Measurements from ENCODE around the gene LRRC8B.
"Not testable (repeated sequence)": the region's sequence is repeated elsewhere in the genome, so short reads cannot be mapped to it uniquely, and the experiment has no call there.

LRRC8B gene

GRCh38 chr1:89524369-89525168, at the start of gene LRRC8B:
LRRC8B (plus strand) TSS chr1:89524829; CDS start chr1:89582651, 57,822 bp downstream.
- peak; percentile 93 for DNase-seq

GRCh38 chr1:89475269-89475668, 49.4 kb upstream of the LRRC8B start:
- DNase-seq = no peak

- DNase-seq = no peak
Measured at GRCh38 chr1:89476072-89476471, 48.6 kb upstream of the LRRC8B start.

GRCh38 chr1:89483010-89483756, 41.4 kb upstream of the LRRC8B start:
- DNase-seq = peak; percentile 95

DNA sequence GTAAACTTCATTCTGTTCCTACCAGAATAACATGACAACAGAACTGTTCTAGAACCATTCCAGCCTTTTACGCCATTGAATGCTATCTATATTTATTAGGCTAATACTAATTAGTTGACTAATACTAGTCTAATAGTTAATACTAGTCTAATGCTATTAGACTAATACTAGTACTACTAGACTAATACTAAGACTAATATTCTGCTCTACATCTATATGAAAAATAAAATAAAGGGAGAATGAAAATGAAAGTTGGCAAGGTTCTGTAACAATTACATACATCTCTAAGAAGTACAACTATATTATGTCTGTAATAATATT, 40.9 kb upstream of the LRRC8B start:
- DNase-seq = no peak

DNA sequence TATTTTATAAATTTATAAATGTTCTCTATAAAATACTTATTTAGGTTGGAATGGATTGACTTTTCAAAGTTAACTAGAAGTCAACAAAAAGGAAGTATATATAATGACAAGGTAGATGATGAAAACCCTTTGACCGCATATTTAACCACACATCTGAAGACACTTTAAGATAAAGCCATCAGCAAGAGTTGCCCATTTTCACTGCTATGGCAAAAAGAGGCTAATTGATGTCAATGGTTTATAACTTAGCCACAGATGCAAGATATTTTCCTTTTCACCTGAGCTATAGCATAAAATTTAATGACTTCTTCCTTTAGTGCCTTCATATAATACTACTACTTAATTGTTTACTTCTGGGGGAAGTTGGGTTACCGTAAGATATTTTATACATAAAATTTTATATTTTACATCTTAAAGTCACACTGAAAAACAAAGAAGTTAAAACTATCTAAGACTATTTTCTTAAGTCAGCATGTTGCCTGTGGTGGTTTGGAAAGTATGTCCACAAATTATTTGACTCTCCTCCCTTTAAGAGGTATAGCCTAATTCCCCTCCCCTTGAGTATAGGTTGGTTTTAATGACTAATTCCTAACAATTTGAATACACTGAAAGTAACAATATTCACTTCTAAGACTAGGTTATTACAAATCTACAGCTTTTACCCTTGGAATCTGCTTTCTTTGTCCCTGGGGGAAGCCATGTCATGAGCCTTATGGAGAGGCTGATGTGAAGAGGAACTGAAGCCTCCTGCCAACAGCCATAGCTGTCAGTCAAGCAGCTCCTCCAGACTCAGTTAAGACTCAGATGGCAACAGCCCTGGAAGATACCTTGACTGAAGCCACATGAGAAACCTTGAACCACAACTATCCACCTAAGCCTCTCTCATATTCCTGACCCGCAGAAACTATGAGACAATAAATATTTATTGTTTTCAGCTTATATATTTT, 40.3 kb upstream of the LRRC8B start:
- no peak for DNase-seq

GRCh38 chr1:89487972-89488371, 36.7 kb upstream of the LRRC8B start:
- DNase-seq = no peak

- no peak for DNase-seq
Measured at GRCh38 chr1:89489047-89489729, 35.4 kb upstream of the LRRC8B start.

GRCh38 chr1:89490389-89490788, 34.2 kb upstream of the LRRC8B start:
- no peak for DNase-seq

GRCh38 chr1:89499320-89499719, 25.3 kb upstream of the LRRC8B start:
- no peak for DNase-seq

GRCh38 chr1:89502042-89502441, 22.6 kb upstream of the LRRC8B start:
- no peak for DNase-seq

DNA sequence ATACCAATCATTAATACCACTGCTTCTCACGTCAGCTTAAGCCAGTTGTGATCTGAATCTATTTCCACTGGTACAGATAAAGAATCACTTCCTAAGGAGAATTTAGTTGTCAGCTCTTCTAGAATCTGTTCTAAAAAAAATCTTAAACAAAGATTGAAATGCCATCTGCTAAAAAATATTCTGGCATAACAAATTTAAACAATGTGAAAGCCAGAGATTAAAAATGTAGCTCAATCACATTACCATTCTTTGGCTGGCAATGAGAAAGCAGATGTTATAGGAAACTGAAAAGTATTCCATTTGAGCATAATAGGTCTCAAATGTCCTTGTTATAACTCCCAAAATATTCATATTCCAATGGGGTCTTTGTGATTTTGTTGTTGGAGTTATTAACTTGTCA, 21.7 kb upstream of the LRRC8B start:
- DNase-seq = no peak

DNA sequence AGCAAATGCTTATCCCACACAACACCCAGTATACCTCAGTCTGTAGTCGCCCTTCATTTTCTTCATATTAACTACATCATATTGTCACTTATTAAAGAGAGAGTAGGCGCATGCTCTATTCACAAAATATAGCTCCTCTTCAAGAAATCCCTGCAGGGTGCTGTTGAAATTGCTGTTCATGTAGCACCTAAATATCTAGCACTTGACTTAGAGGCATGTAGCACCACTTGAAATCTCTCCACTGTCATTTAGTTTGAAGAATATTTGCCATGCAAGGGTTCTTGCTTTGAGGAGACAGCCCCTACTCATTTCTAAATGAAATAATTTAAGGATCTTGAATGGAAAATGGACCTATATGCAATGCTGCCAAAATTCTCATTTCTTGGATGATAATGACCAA, 20.9 kb upstream of the LRRC8B start:
- DNase-seq = no peak

DNA sequence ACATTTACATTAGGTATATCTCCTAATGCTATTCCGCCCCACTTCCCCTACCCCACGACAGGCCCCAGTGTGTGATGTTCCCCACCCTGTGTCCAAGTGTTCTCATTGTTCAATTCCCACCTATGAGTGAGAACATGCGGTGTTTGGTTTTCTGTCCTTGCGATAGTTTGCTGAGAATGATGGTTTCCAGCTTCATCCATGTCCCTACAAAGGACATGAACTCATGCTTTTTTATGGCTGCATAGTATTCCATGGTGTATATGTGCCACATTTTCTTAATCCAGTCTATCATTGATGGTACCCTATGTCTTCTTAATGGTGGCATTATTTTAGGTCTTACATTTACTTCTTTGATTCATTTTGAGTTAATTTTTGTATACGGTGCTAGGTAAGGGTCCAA, 14.6 kb upstream of the LRRC8B start:
- DNase-seq = not testable (repeated sequence)

GRCh38 chr1:89512996-89513720, 11.5 kb upstream of the LRRC8B start:
- DNase-seq = no peak

DNA sequence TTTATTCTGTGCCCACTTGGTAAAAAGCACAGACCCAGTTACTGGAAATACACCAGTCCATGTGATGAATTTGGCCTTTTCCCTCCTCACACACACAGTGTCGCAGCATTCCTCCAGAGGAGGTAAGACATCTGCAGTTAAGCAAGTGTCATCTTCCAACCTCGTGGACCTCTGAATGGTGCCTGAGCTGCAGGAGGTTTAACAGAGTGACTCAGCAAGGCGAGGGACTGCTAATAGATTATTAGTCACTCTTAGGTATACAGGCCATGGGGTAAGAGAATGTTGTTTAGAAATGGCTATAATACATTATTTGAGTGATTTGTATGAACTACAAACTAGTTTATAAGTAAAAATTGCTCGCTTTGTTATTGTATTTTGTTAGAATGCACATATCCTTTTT, 8.6 kb upstream of the LRRC8B start:
- DNase-seq = no peak

GRCh38 chr1:89518221-89518631, 6.4 kb upstream of the LRRC8B start:
- no peak for DNase-seq

- no peak for DNase-seq
Measured at GRCh38 chr1:89519779-89520358, 4.8 kb upstream of the LRRC8B start.

DNA sequence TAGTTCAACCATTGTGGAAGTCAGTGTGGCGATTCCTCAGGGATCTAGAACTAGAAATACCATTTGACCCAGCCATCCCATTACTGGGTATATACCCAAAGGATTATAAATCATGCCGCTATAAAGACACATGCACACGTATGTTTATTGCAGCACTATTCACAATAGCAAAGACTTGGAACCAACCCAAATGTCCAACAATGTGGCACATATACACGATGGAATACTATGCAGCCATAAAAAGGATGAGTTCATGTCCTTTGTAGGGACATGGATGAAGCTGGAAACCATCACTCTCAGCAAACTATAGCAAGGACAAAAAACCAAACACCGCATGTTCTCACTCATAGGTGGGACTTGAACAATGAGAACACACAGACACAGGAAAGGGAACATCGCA, 2.7 kb upstream of the LRRC8B start:
- not testable (repeated sequence) for DNase-seq

DNA sequence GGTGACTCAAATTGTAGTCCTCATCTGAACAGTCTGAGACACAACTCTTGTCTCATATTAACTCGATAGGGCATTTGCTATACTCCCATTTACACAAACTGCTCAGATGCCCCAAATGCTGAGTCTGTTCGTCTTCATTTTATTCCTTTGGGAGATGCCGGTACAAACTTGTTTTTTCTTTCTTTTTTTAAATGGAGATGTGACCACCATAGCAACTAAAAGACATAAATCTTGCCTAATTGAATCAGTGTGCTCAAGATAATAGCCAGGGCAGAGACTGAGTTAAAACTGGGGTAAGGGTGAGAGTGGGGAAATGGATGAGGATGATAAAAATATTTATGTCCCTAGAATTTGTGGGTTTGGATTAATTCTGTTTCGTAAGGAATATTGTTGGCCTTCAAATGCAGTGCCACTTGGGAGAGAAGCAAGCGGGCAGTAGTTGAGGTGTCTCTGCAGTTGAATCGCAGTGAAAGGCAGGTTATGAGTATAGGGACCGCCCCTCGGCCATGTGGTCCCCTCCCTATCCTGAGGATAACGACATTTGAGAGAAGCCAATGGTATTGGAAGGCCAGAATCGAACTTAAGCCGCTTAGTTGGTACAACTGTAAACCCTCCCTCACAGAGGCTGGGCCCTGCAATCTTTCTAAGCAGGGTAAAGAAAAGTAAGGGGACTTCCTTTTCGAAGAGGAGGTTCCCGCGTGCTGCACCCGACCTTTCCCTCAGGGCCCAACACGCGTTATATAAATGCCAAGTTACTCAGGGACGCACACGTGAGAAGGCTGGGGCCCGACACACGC, 859 bp upstream of the LRRC8B start:
- peak; percentile 98 for DNase-seq
